GM06990 (cell line): Measurements from ENCODE around the gene POMT2.

Experiments
- DNase-seq: peaks from one replicate; pipeline ENCODE4 v3.0.0-alpha.2; 2011; ENCODE audit not compliant: insufficient read length; ENCODE audit errors: extremely low read depth
- H3K27me3 ChIP-seq: replicated peaks from 2 replicates; pipeline ENCODE4 v1.6.0; 2011; ENCODE audit warnings: low read length; ENCODE audit not compliant: control insufficient read depth, insufficient read depth
- H3K36me3 ChIP-seq: 2 replicates; pipeline ENCODE4 v1.5.1; 2011; ENCODE audit warnings: low read length; ENCODE audit not compliant: control insufficient read depth, insufficient read depth
- H3K4me3 ChIP-seq: replicated peaks from 2 replicates; pipeline ENCODE4 v1.5.1; 2011; ENCODE audit warnings: low read depth, mild to moderate bottlenecking, control low read depth, low read length
- TF ChIP-seq, protein P1 (sequence below): IDR thresholded peaks from 2 replicates; pipeline ENCODE4 v1.5.1; 2011; ENCODE audit warnings: low read length, control low read depth, mild to moderate bottlenecking, inconsistent platforms; ENCODE audit not compliant: insufficient read depth, poor library complexity, severe bottlenecking

Gene POMT2

DNA sequence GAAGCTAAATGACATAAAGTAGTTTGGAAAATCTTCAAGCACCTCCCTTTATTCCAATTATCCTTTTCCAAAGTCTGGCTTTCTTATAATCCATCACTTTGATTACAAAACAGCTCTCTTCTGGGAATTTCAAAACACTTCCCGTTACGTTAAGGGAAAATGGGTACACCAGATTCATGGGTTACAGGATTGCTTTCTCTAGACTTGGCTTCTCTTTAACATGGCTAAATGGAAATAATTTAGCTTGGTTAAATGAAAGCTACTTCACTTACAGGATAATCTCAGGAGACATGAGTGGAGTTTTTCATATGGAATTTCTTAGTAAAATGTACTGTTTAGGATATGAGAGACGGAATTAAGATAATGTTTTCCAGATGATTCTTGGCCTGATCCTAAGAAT lies 14.9 kb upstream of the POMT2 start:
- Histone ChIP-seq H3K36me3 (peaks cover 2% of the 10 kb centered on the region; the same call in 1 of the 2 replicates), H3K4me3 (no peak overlapping the region), H3K27me3 (no peaks in the 10 kb centered on the region)
- DNase-seq: no peak
- TF ChIP-seq, protein P1, sequence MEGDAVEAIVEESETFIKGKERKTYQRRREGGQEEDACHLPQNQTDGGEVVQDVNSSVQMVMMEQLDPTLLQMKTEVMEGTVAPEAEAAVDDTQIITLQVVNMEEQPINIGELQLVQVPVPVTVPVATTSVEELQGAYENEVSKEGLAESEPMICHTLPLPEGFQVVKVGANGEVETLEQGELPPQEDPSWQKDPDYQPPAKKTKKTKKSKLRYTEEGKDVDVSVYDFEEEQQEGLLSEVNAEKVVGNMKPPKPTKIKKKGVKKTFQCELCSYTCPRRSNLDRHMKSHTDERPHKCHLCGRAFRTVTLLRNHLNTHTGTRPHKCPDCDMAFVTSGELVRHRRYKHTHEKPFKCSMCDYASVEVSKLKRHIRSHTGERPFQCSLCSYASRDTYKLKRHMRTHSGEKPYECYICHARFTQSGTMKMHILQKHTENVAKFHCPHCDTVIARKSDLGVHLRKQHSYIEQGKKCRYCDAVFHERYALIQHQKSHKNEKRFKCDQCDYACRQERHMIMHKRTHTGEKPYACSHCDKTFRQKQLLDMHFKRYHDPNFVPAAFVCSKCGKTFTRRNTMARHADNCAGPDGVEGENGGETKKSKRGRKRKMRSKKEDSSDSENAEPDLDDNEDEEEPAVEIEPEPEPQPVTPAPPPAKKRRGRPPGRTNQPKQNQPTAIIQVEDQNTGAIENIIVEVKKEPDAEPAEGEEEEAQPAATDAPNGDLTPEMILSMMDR: no peak

DNA sequence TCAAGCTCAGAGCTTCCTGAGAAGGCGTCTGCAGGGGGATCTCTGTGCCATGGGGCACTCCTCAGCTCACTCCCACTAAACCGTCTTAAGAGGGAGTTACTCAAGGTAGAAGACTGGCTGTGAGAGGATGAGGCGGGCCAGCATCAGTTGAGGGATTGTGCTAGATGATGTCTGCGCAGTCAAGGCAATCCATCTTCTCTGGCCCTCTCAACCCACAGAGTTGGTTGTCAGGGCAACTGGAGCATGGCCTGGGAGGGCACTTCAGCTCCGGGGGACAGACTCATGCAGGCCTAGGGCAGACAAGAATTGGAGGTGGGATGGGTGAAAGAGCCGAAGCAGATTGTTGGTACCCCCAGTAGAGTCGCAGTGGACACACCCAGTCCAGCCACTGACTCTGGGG lies 9.2 kb upstream of the POMT2 start:
- TF ChIP-seq, protein P1: no peak
- no peaks in the 10 kb centered on the region for H3K27me3 ChIP-seq
- H3K36me3 ChIP-seq: no peaks in the 10 kb centered on the region; the same call in 1 of the 2 replicates
- no peak for DNase-seq
- H3K4me3 ChIP-seq: no peak overlapping the region

GRCh38 chr14:77327111-77327510 lies 6.4 kb upstream of the POMT2 start:
- TF ChIP-seq, protein P1: no peak
- Histone ChIP-seq H3K4me3 (no peak overlapping the region), H3K36me3 (no peaks in the 10 kb centered on the region; the same call in 1 of the 2 replicates), H3K27me3 (no peaks in the 10 kb centered on the region)
- DNase-seq: no peak

DNA sequence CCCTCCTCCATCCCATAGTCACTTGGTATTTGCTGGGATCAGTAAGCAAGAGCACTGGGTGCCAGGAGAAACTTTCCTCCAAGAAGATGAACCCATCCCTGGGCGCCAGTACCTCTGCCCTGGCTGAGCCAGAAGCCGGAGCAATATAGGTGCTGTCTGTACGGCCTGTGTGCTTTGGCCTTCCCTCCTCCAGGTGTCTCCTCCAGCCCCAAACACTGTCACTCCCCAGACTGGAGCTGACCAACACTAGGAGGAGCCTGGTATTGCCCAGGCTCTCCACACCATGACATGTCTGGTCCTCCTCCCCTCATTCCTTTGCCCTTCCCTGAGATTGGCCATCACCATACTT lies 5.0 kb upstream of the POMT2 start:
- Histone ChIP-seq H3K36me3 (no peaks in the 10 kb centered on the region; the same call in 1 of the 2 replicates), H3K4me3 (no peak overlapping the region), H3K27me3 (no peaks in the 10 kb centered on the region)
- no peak for DNase-seq
- TF ChIP-seq, protein P1: no peak

- TF ChIP-seq, protein P1: no peak
- Histone ChIP-seq H3K27me3 (no peaks in the 10 kb centered on the region), H3K36me3 (no peaks in the 10 kb centered on the region; the same call in 1 of the 2 replicates), H3K4me3 (no peak overlapping the region)
- no peak for DNase-seq
Measured at GRCh38 chr14:77324816-77325745, 4.4 kb upstream of the POMT2 start.
